HG02840 (cell line): ENCODE measurements around the gene RAP2B.
A peak's percentile ranks its signal among the peaks of the same experiment; 100 is the strongest.

Source experiments
- ATAC-seq: cut with Tn5 transposase; IDR thresholded peaks from one replicate; pipeline ENCODE4 v1.9.1; 2021; ENCODE audit warnings: mild to moderate bottlenecking, moderate library complexity, moderate number of reproducible peaks; ENCODE audit not compliant: unreplicated experiment, low FRiP score

RAP2B gene

DNA sequence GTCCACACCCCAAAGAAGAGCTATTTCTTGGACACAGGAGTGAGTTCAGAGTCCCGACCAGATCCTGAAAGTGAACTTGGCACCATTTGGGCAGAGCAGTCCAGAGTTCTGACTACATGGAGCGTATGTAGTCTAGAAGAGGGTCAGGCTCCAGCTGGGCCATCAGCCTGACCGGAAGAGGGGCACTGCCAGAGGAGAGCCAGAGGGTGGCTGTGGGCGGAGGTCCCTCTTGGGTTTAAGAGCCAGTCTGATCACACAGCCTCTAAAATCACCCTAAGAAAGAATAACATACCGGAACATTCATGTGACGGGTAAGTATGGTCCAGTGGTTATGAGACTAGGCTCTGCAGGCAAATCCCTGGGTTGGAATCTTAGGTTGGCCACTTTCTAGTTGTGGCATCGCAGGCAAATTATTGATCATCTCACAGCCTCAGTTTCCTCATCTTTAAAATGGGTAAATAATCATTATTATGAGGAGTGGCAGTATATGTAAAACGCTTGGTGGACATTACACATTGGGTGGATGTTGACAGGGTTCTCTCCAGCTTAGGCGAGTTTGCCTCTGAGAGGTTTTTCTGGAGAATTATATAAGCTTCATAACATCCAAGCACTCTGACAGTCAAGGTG lies 2.1 kb upstream of the RAP2B start:
- no peak for ATAC-seq

DNA sequence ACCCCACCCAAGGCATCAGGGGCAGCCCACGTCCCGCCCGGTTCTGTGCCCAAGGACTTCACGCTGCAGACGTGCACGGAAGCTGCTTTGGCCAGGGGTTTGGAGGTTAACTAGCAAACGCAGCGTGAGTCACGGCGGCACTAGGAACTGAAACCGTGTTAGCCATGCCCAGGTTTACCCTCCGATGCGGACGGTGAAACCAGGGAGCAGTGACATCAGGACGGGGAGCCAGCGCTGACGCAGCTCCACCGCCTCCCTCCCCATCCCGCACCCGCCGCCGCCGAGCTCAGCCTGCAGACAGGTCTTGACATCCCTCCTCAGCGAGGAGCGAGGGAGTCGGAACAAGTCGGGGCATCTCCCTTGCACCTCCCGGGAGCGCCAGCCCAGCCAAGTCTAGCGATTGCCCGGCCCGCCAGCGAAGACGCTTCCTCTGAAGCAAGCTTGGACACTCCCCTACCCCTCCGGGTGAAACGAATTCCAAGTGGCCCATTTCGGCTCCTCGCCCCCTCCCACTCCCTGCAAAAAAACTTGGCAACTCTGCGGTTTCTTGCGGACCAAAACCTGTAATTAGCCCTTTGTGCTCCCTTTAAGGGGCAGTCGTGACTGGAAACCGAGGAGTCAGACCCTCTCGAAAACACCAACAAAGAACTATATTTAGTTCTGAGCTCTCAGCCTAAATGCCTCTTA lies 1.4 kb upstream of the RAP2B start:
- peak; percentile 12 for ATAC-seq

DNA sequence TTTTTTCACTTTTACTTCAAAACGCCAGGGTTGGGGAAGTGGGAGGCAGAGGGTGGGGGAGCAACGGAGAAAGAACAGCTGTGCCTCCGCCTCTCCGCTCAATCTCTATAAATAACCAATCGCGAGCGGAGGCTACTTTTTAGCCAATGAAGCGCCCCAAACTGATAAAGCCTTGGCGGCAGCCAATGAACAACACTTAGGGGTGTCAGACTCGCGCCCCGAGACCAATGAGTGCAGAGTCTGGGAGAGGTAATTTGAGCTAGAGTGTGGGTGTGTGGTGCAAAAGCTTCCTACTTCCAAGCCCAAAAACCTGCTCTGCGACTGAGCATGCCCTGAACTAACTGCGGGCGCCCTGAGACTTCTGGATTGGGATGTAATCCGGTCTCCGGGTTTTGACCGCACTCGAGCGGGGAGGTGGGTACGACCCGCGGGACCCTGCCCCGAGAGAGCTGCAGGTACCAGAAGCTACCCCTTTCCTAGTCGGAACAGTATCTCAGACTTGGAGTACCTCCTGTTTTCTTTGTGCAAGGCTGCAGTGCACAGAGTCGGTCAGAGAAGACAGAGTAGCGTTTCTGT lies 800 bp upstream of the RAP2B start:
- ATAC-seq: peak; percentile 82

DNA sequence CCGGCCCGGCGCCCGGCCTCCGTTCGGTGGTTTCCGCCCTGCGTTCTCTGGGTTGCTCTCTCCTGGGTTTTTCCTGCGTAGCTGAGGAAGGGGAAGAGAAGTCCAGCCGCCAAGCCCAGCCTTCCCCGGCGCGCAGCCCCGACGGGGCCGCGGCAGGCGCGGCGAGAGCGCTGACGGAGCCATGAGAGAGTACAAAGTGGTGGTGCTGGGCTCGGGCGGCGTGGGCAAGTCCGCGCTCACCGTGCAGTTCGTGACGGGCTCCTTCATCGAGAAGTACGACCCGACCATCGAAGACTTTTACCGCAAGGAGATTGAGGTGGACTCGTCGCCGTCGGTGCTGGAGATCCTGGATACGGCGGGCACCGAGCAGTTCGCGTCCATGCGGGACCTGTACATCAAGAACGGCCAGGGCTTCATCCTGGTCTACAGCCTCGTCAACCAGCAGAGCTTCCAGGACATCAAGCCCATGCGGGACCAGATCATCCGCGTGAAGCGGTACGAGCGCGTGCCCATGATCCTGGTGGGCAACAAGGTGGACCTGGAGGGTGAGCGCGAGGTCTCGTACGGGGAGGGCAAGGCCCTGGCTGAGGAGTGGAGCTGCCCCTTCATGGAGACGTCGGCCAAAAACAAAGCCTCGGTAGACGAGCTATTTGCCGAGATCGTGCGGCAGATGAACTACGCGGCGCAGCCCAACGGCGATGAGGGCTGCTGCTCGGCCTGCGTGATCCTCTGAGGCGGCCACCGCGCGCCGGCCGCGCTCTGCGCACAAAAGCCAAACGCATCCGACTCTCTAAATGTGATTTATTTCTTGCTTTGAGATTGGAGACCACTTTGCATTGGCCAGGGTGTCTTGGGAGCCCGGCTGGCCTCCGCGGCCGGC lies 727 bp downstream of the RAP2B start:
- peak; percentile 7 for ATAC-seq

DNA sequence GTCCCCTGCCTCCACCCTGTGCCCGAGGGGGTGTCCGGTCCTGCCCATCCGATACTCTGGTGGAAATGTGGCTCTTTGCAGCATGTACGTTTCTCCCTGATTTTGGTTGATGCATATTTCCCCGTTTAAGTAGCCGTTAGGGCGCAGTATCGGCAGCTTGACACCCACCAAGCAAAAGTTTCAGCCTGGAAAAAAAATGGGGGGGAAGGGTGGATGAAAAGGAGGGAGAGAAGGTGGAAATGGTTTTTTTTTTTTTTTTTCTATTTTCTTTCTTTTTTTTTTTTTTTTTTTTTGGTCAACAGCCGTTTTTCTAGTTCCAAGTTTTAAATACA lies 1.3 kb downstream of the RAP2B start:
- ATAC-seq: no peak

DNA sequence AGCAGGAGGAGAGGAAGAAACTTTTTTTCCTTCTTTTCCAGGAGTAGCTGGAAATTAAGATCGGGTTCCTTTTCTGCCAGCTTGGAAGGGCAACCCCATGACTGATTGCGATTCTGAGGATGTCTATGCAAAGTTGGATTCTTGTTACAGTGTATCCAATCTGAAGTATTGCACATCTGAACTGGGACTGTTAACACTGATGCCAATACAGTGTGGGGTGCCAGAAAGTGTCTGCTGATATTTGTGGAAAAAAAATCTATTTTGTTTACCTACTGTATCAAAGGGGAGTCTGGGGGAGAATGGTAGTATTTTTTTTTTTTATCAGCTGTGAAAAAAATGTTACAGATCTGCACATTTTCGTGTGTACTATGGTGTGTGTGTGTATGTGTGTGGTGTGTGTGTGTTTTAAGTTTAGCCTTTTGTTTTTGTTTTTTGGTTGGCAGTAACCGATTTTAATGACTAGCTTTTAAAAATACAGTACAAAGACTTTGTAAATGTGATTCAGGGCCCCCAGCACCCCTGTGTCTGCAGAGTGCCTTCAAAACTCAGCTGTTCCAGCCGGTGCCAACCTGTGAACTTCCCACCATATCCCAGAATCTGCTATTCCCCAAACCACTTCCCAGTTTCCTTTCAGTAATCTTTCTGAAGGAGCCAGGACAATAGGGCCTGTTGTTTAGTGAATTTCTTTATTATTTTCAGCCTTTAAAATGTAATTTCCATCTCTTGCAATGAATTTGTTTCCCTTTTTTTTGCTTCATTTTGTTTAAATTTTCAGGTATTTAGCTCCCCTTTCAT lies 1.9 kb downstream of the RAP2B start:
- no peak for ATAC-seq

DNA sequence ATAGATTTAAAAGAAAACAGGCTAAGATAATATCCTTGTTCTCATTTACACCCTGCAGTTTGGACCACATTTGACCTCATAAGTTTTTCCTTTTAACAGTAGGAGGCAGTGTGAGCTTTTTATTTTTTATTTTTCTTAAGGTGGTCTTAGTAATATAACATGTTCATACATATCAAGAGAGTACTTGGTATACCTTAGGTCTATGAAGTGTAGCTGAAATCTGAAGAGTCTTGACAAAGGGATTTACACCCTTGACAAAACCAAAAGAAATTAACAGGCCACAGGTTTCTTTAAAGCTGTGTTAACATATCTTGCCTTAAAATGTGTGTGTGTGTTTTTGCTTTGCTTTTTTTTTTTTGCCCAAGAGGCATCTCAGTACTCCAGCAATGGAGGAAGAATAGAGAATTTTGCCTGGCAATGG lies 3.2 kb downstream of the RAP2B start:
- no peak for ATAC-seq

DNA sequence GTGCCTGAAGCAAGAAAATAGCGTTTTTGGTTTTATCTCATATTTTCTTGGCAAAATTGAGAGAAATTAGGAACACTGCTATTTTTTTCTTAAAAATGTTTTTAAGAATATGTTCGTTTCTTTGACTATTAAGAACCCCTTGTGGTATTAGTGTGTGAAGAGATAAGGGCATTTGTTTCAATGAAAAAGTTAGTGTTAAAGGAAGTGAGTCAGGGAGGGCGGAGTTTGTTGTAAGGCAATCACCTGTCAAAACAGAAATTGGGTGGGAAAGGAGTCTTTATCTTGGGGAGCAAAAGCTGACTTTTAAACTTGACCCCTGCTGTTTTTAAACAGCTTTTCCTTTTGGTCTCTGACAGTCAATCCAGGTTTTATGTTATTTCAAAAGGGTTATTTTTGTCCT lies 4.2 kb downstream of the RAP2B start:
- no peak for ATAC-seq

DNA sequence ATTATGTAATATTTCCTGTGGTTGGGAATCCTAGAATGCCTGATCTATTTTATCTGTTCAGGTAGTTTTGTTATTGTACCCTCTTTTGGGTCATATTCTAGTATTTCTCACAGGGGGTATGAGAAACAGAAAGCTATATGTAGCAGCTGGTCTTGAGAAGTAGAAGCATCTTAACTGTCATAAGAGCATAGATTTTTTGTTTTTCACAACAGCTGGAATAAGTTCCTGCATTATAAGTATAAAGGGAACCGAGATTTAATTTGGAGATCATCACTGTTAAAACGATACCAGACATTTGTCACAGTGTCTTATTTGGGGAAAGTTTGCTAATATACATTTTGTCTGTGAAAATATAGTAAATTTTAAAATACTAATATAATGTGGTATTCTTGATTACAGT lies 4.8 kb downstream of the RAP2B start:
- no peak for ATAC-seq

DNA sequence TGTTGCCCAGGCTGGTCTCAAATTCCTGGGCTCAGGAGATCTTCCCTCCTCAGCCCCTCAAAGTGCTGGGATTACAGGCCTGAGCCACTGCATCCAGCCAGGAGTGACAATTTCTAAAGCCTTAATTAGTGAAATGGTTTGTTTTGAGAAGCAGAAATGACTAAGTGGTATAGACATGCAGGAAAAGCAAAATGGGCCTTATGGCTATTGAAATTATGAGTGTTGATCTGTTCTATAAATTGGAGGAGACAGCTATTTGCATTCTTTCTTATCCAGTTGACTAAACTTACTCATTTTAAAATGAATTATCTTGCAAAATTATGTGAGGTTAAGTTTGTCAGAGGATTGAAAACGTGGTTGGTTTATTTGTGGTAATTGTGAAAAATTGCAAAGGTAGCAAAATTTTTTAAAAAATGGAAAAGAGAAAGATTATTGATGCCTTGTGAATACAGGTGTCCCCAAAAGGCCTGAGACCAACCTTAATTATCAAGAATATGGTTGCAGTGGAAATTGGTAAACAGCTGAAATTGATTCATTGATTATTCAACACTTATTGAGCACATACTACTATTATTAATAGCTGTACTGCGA lies 7.9 kb downstream of the RAP2B start:
- ATAC-seq: no peak

DNA sequence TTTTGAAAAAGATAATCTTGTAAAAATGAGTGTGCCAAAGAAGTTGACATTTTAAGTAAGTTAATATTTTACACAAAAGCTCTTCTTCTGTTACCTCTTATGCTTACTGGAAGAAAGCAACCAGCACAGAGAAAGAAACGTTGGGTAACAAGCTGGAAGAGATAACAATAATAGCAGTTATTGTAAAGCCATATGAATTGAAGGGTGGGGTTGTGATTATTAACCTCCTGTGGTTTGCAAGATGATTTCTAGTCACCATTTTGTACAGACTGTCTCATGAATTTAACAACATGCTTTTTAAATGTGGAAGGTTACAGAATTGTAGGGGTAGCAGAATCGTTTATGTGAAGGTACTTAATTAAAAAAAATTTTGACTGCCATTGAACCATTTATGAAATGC lies 9.2 kb downstream of the RAP2B start:
- no peak for ATAC-seq

DNA sequence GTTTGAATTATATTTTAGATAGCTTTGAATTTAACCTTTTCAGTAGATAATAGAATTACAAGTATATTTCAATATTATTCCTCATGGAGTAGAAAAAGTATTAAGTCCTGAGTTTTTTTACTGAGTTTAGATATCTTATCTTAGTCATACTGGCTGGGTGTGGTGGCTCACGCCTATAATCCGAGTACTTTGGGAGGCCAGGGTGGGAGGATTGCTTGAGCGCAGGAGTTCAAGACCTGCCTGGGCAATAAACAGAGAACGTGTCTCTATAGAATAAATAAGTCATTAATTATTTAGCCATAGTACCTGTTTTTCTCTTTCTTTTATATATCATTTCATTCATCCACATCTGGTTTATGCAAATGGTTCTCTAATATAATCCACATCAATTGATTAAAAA lies 9.9 kb downstream of the RAP2B start:
- no peak for ATAC-seq

DNA sequence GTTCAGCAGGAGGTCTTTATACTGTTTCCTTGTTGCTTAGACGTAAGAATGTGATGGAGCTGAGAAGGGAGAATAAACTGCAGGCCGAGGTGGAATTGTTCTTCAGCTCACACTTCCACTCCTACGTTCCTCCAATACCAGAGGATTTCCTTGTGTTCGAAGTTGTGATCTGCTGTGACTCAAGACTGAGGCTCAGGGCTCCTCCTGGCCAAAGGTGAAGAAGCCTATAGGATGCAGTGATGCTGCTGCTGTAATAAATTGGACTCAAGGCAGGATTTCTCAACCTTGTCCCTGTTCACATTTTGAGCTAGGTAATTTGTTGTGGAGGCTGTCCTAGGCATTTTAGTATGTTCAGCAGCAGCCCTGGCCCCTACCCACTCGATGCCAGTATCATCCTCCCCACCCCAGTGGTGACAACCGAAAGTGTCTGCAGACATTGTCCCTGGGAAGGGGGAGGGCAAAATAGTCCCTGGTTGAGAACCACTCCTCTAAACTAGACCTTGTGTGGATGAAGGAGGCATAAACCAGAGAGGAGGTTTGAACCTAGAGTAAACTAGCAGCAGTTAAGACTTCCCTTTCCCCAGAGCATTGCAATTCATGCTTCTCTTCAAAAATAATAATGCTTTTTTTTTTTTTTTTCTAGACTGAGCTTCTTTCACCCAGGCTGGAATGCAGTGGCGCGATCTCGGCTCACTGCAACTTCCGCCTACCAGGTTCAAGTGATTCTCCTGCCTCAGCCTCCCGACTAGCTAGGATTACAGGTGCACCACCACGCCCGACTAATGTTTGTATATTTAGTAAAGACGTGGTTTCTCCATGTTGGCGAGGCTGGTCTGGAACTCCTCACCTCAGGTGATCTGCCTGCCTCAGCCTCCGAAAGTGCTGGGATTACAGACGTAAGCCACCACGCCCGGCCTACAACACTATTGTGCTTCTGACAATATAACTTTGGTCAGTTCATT lies 11.1 kb downstream of the RAP2B start:
- ATAC-seq: no peak

DNA sequence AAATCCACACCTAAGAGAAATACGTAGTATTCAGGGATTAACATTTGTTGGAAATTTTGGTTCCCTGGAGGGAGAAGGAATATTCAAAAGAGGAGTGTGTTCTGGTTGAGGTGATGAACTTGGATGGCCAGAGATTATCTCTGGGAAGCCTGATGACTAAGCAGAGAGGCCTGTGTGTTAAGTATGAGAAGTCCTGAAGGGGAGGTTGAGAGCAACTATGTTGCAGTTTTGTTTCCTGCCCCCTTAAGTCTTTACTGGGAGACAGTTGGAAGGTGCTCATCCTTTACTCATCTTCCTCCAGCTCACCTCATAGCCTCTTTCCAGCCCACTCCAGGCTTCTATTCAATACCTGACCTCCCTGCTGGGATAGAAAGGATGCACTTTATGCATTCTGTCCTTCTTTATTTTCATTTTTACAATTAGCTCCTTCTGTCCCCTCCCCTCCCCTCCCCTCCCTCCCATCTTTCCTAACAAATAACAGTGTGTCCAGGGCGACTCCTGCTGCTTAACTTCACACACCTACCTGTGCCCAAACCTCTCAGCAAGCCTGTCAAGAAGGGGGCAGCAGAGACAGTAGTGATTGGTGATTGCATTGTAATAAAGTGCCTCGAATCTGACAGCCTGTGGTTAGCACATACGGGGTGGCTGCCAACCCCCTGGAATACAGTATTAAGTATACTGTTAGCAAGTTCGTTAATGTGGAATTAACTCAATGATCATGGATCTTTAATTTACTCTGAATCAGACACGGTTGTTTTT lies 11.9 kb downstream of the RAP2B start:
- no peak for ATAC-seq

DNA sequence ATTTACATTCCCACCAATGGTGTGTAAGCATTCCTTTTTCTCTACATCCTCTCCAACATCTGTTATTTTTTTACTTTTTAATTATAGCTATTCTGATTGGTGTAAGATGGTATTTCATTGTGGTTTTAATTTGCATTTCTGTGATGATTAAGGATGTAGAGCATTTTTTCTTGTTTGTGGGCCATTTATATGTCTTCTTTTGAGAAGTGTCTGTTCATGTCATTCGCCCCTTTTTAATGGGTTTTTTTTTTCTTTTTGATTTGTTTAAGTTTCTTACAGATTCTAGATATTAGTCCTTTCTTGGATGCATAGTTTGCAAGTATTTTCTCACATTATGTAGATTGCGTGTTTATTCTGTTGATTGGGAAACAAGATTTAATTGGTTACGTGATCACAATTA lies 14.2 kb downstream of the RAP2B start:
- ATAC-seq: no peak

DNA sequence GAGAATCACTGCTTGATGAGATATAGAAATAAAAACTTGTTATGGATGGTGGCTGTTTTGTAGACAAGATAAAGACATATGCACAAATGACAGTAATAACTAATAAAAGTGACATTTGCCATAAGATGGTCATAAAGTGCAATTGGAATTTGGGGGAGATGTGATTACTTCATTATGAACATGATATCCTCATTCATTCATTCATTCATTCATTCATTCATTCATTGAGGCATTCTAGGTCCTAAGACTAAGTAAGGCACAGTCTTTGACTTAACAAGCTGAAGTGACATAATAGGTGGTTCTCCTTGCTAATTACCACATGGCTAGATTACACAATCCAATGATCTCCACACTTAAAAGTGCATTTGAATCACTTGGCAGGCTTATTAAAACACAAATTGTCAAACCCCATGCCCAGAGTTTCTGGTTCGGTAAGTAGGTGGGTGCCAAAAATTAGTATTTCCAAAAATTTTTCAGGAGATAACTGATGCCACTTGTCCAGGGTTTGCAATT lies 18.9 kb downstream of the RAP2B start:
- ATAC-seq: no peak

DNA sequence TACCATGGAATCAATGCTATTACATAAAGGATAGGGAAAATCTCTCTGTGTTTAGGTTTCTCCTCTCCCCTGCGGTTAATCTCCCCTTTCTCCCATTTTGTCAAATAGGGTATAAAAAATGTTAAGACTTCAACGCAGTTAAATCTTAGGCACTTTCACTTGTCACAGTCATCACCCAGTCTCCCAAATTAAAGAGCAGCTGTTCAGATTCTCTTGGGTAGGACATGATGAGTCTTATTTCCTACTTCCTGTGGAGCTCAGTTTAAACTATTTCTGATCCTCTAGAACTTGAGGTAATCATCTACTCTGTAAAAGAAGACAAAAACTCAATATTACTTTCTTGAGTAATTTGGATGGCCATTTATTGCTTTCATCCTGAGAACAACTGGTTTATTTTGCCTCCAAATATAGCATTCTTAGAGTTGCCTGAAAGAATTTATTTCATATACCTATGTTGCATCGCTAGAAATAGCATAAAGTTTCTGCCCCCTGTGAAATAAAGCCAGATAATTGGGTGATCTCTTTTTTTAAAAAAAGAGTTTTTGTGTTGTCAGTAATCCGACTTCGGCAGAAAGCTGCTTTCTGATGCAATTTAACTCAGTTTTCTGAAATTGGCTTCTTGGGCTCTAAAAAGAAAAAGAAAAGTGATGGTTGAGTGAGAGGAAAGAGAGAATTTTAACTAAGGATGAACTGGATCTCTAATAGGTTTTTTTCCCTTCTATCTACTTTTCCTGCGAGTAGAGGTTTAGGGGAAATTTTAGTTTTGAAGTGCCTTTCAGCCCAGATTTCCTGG lies 20.7 kb downstream of the RAP2B start:
- ATAC-seq: no peak
